NCI-H524 treated with DMSO at 0.1 percent for 48 hours (cell line): ENCODE results near the gene DNMT3L.
"Not testable (repeated sequence)": the region's sequence is repeated elsewhere in the genome, so short reads cannot be mapped to it uniquely, and the experiment has no call there.

Experiments
- DNase-seq: peaks from one replicate; lab custom pipeline; 2025; lab: John Stamatoyannopoulos, UW

The DNMT3L gene

GRCh38 chr21:44197156-44197516, 64.6 kb downstream of the DNMT3L start:
- not testable (repeated sequence) for DNase-seq
